Right lung (tissue), 5 donors: ENCODE data around the gene CTNNA3. TPM values are rescaled to one million over a fixed set of nuclear protein-coding genes. Genes with fewer than 3 reads are reported as not detected.
A peak's percentile ranks its signal among the peaks of the same experiment; 100 is the strongest.

Experiments used
- DNase-seq, 2 donors: peaks; one replicate each; pipeline ENCODE4 v3.0.0-alpha.2; 2013
- polyA plus RNA-seq, 5 donors: library from polyadenylated mRNA; unstranded; fragments of 120-200 nt; gene quantifications; one replicate each; pipeline versions ENCODE4 v1.2.1 to v1.2.3, GENCODE V29; 2013; ENCODE audit warnings: inconsistent platforms in 1 of 5, low replicate concordance in 1 of 5; ENCODE audit not compliant: insufficient read length in 5 of 5, insufficient read depth in 1 of 5

The CTNNA3 gene
- polyA plus RNA-seq, 5 donors = 4.4 to 9.5 (median 5.2) TPM

GRCh38 chr10:66877361-66877760 lies 818.6 kb downstream of the CTNNA3 start:
- DNase-seq = no peak

- no peak for DNase-seq
Observed at GRCh38 chr10:66869635-66870034, 826.4 kb downstream of the CTNNA3 start.

GRCh38 chr10:66862687-66863258 lies 833.2 kb downstream of the CTNNA3 start:
- no peak for DNase-seq

GRCh38 chr10:66860376-66860945 lies 835.5 kb downstream of the CTNNA3 start:
- no peak for DNase-seq

- DNase-seq = no peak
Observed at GRCh38 chr10:66852811-66853210, 843.2 kb downstream of the CTNNA3 start.

- DNase-seq = no peak
Observed at GRCh38 chr10:66848856-66849255, 847.1 kb downstream of the CTNNA3 start.

GRCh38 chr10:66844176-66844942 lies 851.6 kb downstream of the CTNNA3 start:
- DNase-seq = no peak

GRCh38 chr10:66843396-66843795 lies 852.6 kb downstream of the CTNNA3 start:
- no peak for DNase-seq

GRCh38 chr10:66842867-66843266 lies 853.1 kb downstream of the CTNNA3 start:
- DNase-seq = no peak

GRCh38 chr10:66842371-66842770 lies 853.6 kb downstream of the CTNNA3 start:
- DNase-seq = no peak

- DNase-seq = no peak
Observed at GRCh38 chr10:66838656-66839055, 857.3 kb downstream of the CTNNA3 start.

- no peak for DNase-seq
Observed at GRCh38 chr10:66837990-66838389, 858.0 kb downstream of the CTNNA3 start.

- DNase-seq = peak; percentile 60 to 62
Observed at GRCh38 chr10:66837335-66837734, 858.7 kb downstream of the CTNNA3 start.

GRCh38 chr10:66836771-66837170 lies 859.2 kb downstream of the CTNNA3 start:
- DNase-seq = no peak

GRCh38 chr10:66836057-66836456 lies 859.9 kb downstream of the CTNNA3 start:
- no peak for DNase-seq

GRCh38 chr10:66835400-66835799 lies 860.6 kb downstream of the CTNNA3 start:
- DNase-seq = no peak

- no peak for DNase-seq
Observed at GRCh38 chr10:66834802-66835201, 861.2 kb downstream of the CTNNA3 start.

- no peak for DNase-seq
Observed at GRCh38 chr10:66833861-66834260, 862.1 kb downstream of the CTNNA3 start.

GRCh38 chr10:66832781-66833422 lies 863.1 kb downstream of the CTNNA3 start:
- no peak for DNase-seq

- DNase-seq = no peak
Observed at GRCh38 chr10:66828957-66829356, 867.0 kb downstream of the CTNNA3 start.

- DNase-seq = no peak
Observed at GRCh38 chr10:66827353-66827752, 868.6 kb downstream of the CTNNA3 start.

- no peak for DNase-seq
Observed at GRCh38 chr10:66823301-66823700, 872.7 kb downstream of the CTNNA3 start.

- no peak for DNase-seq
Observed at GRCh38 chr10:66822801-66823200, 873.2 kb downstream of the CTNNA3 start.
